ENCODE results near the gene GRIN3B.

The GRIN3B gene

GRCh38 chr19:1039646-1040475, 39.6 kb downstream of the GRIN3B start, which contains the start of gene ABCA7 (continued):
- TF ChIP-seq PRDM4 (tag by site-specific recombination; IDR thresholded peaks at IDR 0.05) (peak; percentile 51; the same call in 1 of the 2 replicates), ZNF561 (tag by site-specific recombination; IDR thresholded peaks at IDR 0.05; ENCODE audit: borderline replicate concordance) (0 out of 2 replicates have a peak, but pooled peaks have one; percentile 48), ZBTB8A (tag by site-specific recombination; IDR thresholded peaks at IDR 0.05) (peak; percentile 90), ZNF580 (tag by site-specific recombination; IDR thresholded peaks at IDR 0.05) (no peak), ZNF645 (tag by site-specific recombination; IDR thresholded peaks at IDR 0.05) (no peak), ZNF776 (tag by site-specific recombination; IDR thresholded peaks at IDR 0.05; ENCODE audit: borderline replicate concordance) (no peak), SCRT1 (tag by site-specific recombination; IDR thresholded peaks at IDR 0.05; ENCODE audit: borderline replicate concordance) (no peak), ZNF366 (tag by site-specific recombination; conservative IDR thresholded peaks at IDR 0.05) (peak; percentile 54; the same call in 1 of the 2 replicates), ZNF214 (tag by site-specific recombination; IDR thresholded peaks at IDR 0.05; ENCODE audit: borderline replicate concordance) (no peak), ZSCAN30 (tag by site-specific recombination; IDR thresholded peaks at IDR 0.05) (no peak), OVOL3 (tag by site-specific recombination; IDR thresholded peaks at IDR 0.05) (no peak), ZNF138 (tag by site-specific recombination; IDR thresholded peaks at IDR 0.05; ENCODE audit: borderline replicate concordance) (no peak), ZFP3 (tag by site-specific recombination; IDR thresholded peaks at IDR 0.05; ENCODE audit: low read depth) (no peak), ZNF548 (tag by site-specific recombination; IDR thresholded peaks at IDR 0.05) (no peak), SP7 (tag by site-specific recombination; IDR thresholded peaks at IDR 0.05) (peak; percentile 41; the same call in 1 of the 2 replicates), ZNF76 (tag by site-specific recombination; IDR thresholded peaks at IDR 0.05; ENCODE audit: borderline replicate concordance, low read depth) (peak; percentile 29; the same call in 1 of the 2 replicates), KLF8 (tag by site-specific recombination; IDR thresholded peaks at IDR 0.05) (peak; percentile 98), ZSCAN23 (tag by site-specific recombination; IDR thresholded peaks at IDR 0.05) (no peak), TRIM28 (IDR thresholded peaks at IDR 0.05; ENCODE audit: borderline replicate concordance, low read length) (no peak), ZNF24 (tag by site-specific recombination; IDR thresholded peaks at IDR 0.05) (peak; percentile 99), ZNF354C (tag by site-specific recombination; IDR thresholded peaks at IDR 0.05; ENCODE audit: borderline replicate concordance, low read depth) (no peak), ZNF426 (tag by site-specific recombination; IDR thresholded peaks at IDR 0.05) (no peak), ZNF510 (tag by site-specific recombination; IDR thresholded peaks at IDR 0.05; ENCODE audit: insufficient replicate concordance) (no peak), KLF7 (tag by site-specific recombination; IDR thresholded peaks at IDR 0.05; ENCODE audit: borderline replicate concordance) (peak; percentile 53; the same call in 1 of the 2 replicates), HOXA7 (CRISPR knock-in tag; IDR thresholded peaks at IDR 0.05; ENCODE audit: borderline replicate concordance) (no peak), PRDM6 (tag by site-specific recombination; IDR thresholded peaks at IDR 0.05) (no peak), ZBTB48 (tag by site-specific recombination; IDR thresholded peaks at IDR 0.05) (peak; percentile 92), HOXC10 (CRISPR knock-in tag; IDR thresholded peaks at IDR 0.05) (no peak), ZBTB6 (tag by site-specific recombination; IDR thresholded peaks at IDR 0.05) (0 out of 2 replicates have a peak, but pooled peaks have one; percentile 35), ZNF175 (tag by site-specific recombination; IDR thresholded peaks at IDR 0.05) (no peak), ZNF146 (tag by site-specific recombination; IDR thresholded peaks at IDR 0.05) (no peak), ZNF449 (tag by site-specific recombination; IDR thresholded peaks at IDR 0.05) (no peak)
